Mucosa of stomach (tissue), 1 donor: ENCODE results near the gene VDAC1.

Experiments used
- H3K27me3 ChIP-seq: one replicate; pipeline ENCODE4 v1.7.0; 2013; ENCODE audit warnings: mild to moderate bottlenecking, low read length; ENCODE audit not compliant: control insufficient read depth, insufficient read depth
- H3K36me3 ChIP-seq: one replicate; pipeline ENCODE4 v1.7.0; 2013; ENCODE audit warnings: low read length; ENCODE audit not compliant: control insufficient read depth, insufficient read depth
- H3K4me1 ChIP-seq: one replicate; pipeline ENCODE4 v1.7.0; 2013; ENCODE audit warnings: mild to moderate bottlenecking, low read length; ENCODE audit not compliant: control insufficient read depth, insufficient read depth
- H3K4me3 ChIP-seq: one replicate; pipeline ENCODE4 v1.7.0; 2013; ENCODE audit warnings: low read length
- H3K9ac ChIP-seq: one replicate; pipeline ENCODE4 v1.7.0; 2013; ENCODE audit warnings: mild to moderate bottlenecking, low read length, moderate library complexity
- H3K9me3 ChIP-seq: one replicate; pipeline ENCODE4 v1.7.0; 2013; ENCODE audit warnings: mild to moderate bottlenecking, low read length, moderate library complexity; ENCODE audit not compliant: control insufficient read depth
- donor health status: Pancreatic carcinoma.

Gene VDAC1

GRCh38 chr5:134000696-134001453, 3.9 kb downstream of the VDAC1 start:
- no peak overlapping the region for H3K9ac ChIP-seq
- no peaks in the 10 kb centered on the region for H3K36me3 ChIP-seq
- H3K4me3 ChIP-seq = no peak overlapping the region
- H3K4me1 ChIP-seq = peaks cover 58% of the 10 kb centered on the region
- no peaks in the 10 kb centered on the region for H3K9me3 ChIP-seq
- no peaks in the 10 kb centered on the region for H3K27me3 ChIP-seq

GRCh38 chr5:134000091-134000511, 4.7 kb downstream of the VDAC1 start:
- Histone ChIP-seq H3K4me3 (no peak overlapping the region), H3K9me3 (no peaks in the 10 kb centered on the region), H3K27me3 (no peaks in the 10 kb centered on the region), H3K9ac (no peak overlapping the region), H3K4me1 (peaks cover 62% of the 10 kb centered on the region), H3K36me3 (no peaks in the 10 kb centered on the region)

- Histone ChIP-seq H3K9me3 (no peaks in the 10 kb centered on the region), H3K4me1 (peaks cover 75% of the 10 kb centered on the region), H3K9ac (no peak overlapping the region), H3K4me3 (no peak overlapping the region), H3K36me3 (no peaks in the 10 kb centered on the region), H3K27me3 (no peaks in the 10 kb centered on the region)
Measured at GRCh38 chr5:133998807-133999206, 6.0 kb downstream of the VDAC1 start.

- Histone ChIP-seq H3K27me3 (no peaks in the 10 kb centered on the region), H3K4me1 (peaks cover 75% of the 10 kb centered on the region), H3K9ac (no peak overlapping the region), H3K9me3 (no peaks in the 10 kb centered on the region), H3K36me3 (no peaks in the 10 kb centered on the region), H3K4me3 (no peak overlapping the region)
Measured at GRCh38 chr5:133998042-133998441, 6.7 kb downstream of the VDAC1 start.

- H3K4me1 ChIP-seq = peaks cover 66% of the 10 kb centered on the region
- H3K4me3 ChIP-seq = no peak overlapping the region
- H3K9me3 ChIP-seq = no peaks in the 10 kb centered on the region
- no peak overlapping the region for H3K9ac ChIP-seq
- no peaks in the 10 kb centered on the region for H3K27me3 ChIP-seq
- no peaks in the 10 kb centered on the region for H3K36me3 ChIP-seq
Measured at GRCh38 chr5:133996683-133997252, 8.0 kb downstream of the VDAC1 start.

- Histone ChIP-seq H3K9me3 (no peaks in the 10 kb centered on the region), H3K27me3 (no peaks in the 10 kb centered on the region), H3K9ac (peak overlapping the region; percentile 14), H3K4me1 (peaks cover 63% of the 10 kb centered on the region), H3K4me3 (no peak overlapping the region), H3K36me3 (peaks cover 5% of the 10 kb centered on the region)
Measured at GRCh38 chr5:133995883-133996563, 8.8 kb downstream of the VDAC1 start.

- Histone ChIP-seq H3K4me3 (no peak overlapping the region), H3K27me3 (no peaks in the 10 kb centered on the region), H3K9ac (peak overlapping the region; percentile 14), H3K4me1 (peaks cover 57% of the 10 kb centered on the region), H3K9me3 (no peaks in the 10 kb centered on the region), H3K36me3 (peaks cover 10% of the 10 kb centered on the region)
Measured at GRCh38 chr5:133995341-133995740, 9.4 kb downstream of the VDAC1 start.

GRCh38 chr5:133994990-133995333, 9.8 kb downstream of the VDAC1 start:
- Histone ChIP-seq H3K4me3 (no peak overlapping the region), H3K9me3 (no peaks in the 10 kb centered on the region), H3K4me1 (peaks cover 53% of the 10 kb centered on the region), H3K36me3 (peaks cover 14% of the 10 kb centered on the region), H3K9ac (peak overlapping the region; percentile 14), H3K27me3 (no peaks in the 10 kb centered on the region)

- H3K9ac ChIP-seq = peak overlapping the region; percentile 14
- no peaks in the 10 kb centered on the region for H3K9me3 ChIP-seq
- H3K4me3 ChIP-seq = no peak overlapping the region
- peaks cover 15% of the 10 kb centered on the region for H3K36me3 ChIP-seq
- peaks cover 48% of the 10 kb centered on the region for H3K4me1 ChIP-seq
- H3K27me3 ChIP-seq = no peaks in the 10 kb centered on the region
Measured at GRCh38 chr5:133994297-133994989, 10.3 kb downstream of the VDAC1 start.

GRCh38 chr5:133993185-133993936, 11.4 kb downstream of the VDAC1 start:
- Histone ChIP-seq H3K9ac (no peak overlapping the region), H3K4me1 (peaks cover 43% of the 10 kb centered on the region), H3K27me3 (no peaks in the 10 kb centered on the region), H3K9me3 (no peaks in the 10 kb centered on the region), H3K4me3 (no peak overlapping the region), H3K36me3 (peaks cover 20% of the 10 kb centered on the region)

GRCh38 chr5:133992429-133993155, 12.2 kb downstream of the VDAC1 start:
- peaks cover 20% of the 10 kb centered on the region for H3K36me3 ChIP-seq
- H3K9me3 ChIP-seq = no peaks in the 10 kb centered on the region
- H3K4me1 ChIP-seq = peaks cover 43% of the 10 kb centered on the region
- no peaks in the 10 kb centered on the region for H3K27me3 ChIP-seq
- no peak overlapping the region for H3K4me3 ChIP-seq
- no peak overlapping the region for H3K9ac ChIP-seq
